Measurements from ENCODE around the gene BRD9.
"Not testable (repeated sequence)": the region's sequence is repeated elsewhere in the genome, so short reads cannot be mapped to it uniquely, and the experiment has no call there.

DNA sequence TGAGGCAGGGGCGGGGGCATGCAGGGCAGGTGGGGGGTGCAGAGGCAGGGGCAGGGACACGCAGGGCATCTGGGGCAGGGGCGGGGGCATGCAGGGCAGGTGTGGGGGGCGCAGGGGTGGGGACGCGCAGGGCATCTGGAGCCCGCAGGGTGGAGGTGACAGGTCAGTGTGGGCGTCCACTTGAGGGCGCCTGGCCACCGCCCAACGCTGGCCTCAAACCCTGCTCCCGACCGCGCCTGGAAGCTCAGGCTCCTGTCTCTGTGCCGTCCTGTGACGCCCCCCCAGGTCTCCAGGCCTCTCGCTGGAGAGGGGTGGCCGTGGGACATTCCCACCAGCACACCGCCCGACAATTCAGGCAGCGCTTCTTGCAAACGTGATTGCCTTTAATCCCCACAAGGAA, 48.7 kb downstream of the BRD9 start:
- not testable (repeated sequence) for TF ChIP-seq FOXK2 (IDR thresholded peaks at IDR 0.05); L3MBTL2 (conservative IDR thresholded peaks at IDR 0.05); FOXA1 (IDR thresholded peaks at IDR 0.05); ARNT (IDR thresholded peaks at IDR 0.05); FOXM1 (IDR thresholded peaks at IDR 0.05; ENCODE audit: borderline replicate concordance); SP1 (IDR thresholded peaks at IDR 0.05); HDGF (IDR thresholded peaks at IDR 0.05; ENCODE audit: borderline replicate concordance); SUZ12 (IDR thresholded peaks at IDR 0.05); LEF1 (IDR thresholded peaks at IDR 0.05; ENCODE audit: borderline replicate concordance); BHLHE40 (IDR thresholded peaks at IDR 0.05; ENCODE audit: borderline replicate concordance); TARDBP (IDR thresholded peaks at IDR 0.05)

Measured in HEK293T (cell line).